A673 (cell line): ENCODE data around the gene GAR1.

Experiments used
- EZH2 ChIP-seq: fragments of 200-600 bp; sonication (generic); IDR thresholded peaks from 2 replicates; pipeline ENCODE4 v1.6.1; 2017; ENCODE audit warnings: borderline replicate concordance, low read depth, mild to moderate bottlenecking, mixed read lengths, antibody characterized with exemption, low read length; ENCODE audit not compliant: poor library complexity, severe bottlenecking
- TF ChIP-seq, protein P1 (sequence below): fragments of 300-800, 200-600 bp; sonication (generic); conservative IDR thresholded peaks from 2 replicates; pipeline ENCODE4 v1.5.1; 2017; ENCODE audit warnings: low read depth, mild to moderate bottlenecking, antibody characterized with exemption, low read length, moderate library complexity, mixed read lengths

DNA sequence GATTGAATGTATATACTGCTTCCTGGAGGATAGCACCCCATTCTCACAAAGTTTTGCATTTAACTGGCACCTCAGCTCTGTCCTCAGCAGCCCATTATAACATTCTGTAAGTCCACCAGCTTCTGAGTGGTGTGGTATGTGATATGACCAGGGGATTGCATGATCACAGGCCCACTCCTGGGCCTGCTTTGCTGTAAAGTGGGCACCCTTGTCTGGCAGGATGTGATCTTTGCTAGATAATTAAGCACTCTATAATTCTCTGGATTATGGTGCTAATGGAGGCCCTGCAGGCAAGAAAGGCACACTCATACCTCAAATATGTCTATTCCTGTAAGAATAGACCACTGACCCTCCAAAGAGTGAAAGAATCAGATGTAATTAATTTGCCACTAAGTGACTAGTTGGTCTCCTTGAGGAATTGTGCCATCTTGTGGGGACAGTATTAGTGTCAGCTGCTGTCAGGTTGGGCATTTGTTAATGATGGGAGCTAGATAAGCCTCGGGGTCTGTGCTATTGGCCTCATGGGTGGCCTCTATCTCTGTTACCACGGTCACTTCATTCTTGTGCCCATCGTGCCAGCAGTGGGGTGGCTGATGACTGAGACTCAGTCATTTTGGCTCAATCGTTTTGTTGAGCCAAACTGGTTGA, 11.5 kb upstream of the GAR1 start:
- TF ChIP-seq, protein P1, sequence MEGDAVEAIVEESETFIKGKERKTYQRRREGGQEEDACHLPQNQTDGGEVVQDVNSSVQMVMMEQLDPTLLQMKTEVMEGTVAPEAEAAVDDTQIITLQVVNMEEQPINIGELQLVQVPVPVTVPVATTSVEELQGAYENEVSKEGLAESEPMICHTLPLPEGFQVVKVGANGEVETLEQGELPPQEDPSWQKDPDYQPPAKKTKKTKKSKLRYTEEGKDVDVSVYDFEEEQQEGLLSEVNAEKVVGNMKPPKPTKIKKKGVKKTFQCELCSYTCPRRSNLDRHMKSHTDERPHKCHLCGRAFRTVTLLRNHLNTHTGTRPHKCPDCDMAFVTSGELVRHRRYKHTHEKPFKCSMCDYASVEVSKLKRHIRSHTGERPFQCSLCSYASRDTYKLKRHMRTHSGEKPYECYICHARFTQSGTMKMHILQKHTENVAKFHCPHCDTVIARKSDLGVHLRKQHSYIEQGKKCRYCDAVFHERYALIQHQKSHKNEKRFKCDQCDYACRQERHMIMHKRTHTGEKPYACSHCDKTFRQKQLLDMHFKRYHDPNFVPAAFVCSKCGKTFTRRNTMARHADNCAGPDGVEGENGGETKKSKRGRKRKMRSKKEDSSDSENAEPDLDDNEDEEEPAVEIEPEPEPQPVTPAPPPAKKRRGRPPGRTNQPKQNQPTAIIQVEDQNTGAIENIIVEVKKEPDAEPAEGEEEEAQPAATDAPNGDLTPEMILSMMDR: peak; percentile 74
- no peak for TF ChIP-seq EZH2
